ENCODE results near the gene NEK11. TPM values are rescaled to one million over a fixed set of nuclear protein-coding genes. Genes with fewer than 3 reads are reported as not detected.

NEK11 gene
- total RNA-seq, 2 donors from 2014 or later = 0.20 to 6.0 TPM

- no peak for DNase-seq
- no peaks in the 10 kb centered on the region for H3K9me3 ChIP-seq (ENCODE audit: control insufficient read depth, low read length)
- no peak overlapping the region for H3K4me3 Mint-ChIP-seq
Measured at GRCh38 chr3:131397889-131398288, 371.2 kb downstream of the NEK11 start.

More at GRCh38 chr3:131397889-131398288, 371.2 kb downstream of the NEK11 start:
- H3K36me3 Mint-ChIP-seq (ENCODE audit: low read depth) = no peaks in the 10 kb centered on the region
- no peaks in the 10 kb centered on the region for H3K4me1 Mint-ChIP-seq
- no peak overlapping the region for H3K27ac Mint-ChIP-seq
- no peaks in the 10 kb centered on the region for H3K9me3 Mint-ChIP-seq
- 87 to 91% methylated on average over 4 of the region's 4 CpGs for WGBS, 2 experiments (ENCODE audit: insufficient coverage in 1 of 2, insufficient read length in 1 of 2)
- H3K36me3 ChIP-seq (ENCODE audit: control insufficient read depth, insufficient read depth, low read length) = no peaks in the 10 kb centered on the region
- H3K4me3 ChIP-seq (ENCODE audit: low read length) = no peak overlapping the region
- no peaks in the 10 kb centered on the region for H3K27me3 Mint-ChIP-seq (ENCODE audit: insufficient read depth)
- no peak overlapping the region for H3K27ac ChIP-seq (ENCODE audit: low read depth, low read length)
- no peak for TF ChIP-seq CTCF (conservative IDR thresholded peaks at IDR 0.05)
- H3K27me3 ChIP-seq (ENCODE audit: control insufficient read depth, insufficient read depth, low read length, poor library complexity, severe bottlenecking) = no peaks in the 10 kb centered on the region
- H3K9ac ChIP-seq (ENCODE audit: extremely low read depth, low read length, poor library complexity, severe bottlenecking) = no peak overlapping the region
- no peaks in the 10 kb centered on the region for H3K4me1 ChIP-seq (ENCODE audit: control insufficient read depth, insufficient read depth, low read length)

Other genes starting within 250 kb of the NEK11 start
- gene ATP2C1, start 132.8 kb upstream of the NEK11 start, total RNA-seq = 10 to 100 TPM; 76.8 to 81.3 TPM
- 1 to 10 TPM in 1 of 2 donors, not detected in 1; 6.7 TPM for gene ASTE1, start 52 bp upstream of the NEK11 start, total RNA-seq